C4-2B (cell line): ENCODE data around the gene CCNY.

Experiments
- H3K27ac ChIP-seq: fragments of 450-650 bp; 2 replicates; pipeline ENCODE4 v1.5.1; 2017
- CTCF ChIP-seq: fragments of 450-650 bp; conservative IDR thresholded peaks from 2 replicates; pipeline ENCODE4 v1.5.1; 2017; ENCODE audit warnings: mild to moderate bottlenecking
- ZFX ChIP-seq: fragments of 450-650 bp; IDR thresholded peaks from 2 replicates; pipeline ENCODE4 v1.6.1; 2017

The CCNY gene

GRCh38 chr10:35378541-35379210, 42.4 kb downstream of the CCNY start:
- TF ChIP-seq CTCF (no peak), ZFX (no peak)
- H3K27ac ChIP-seq, result 0 out of 2 replicates have a peak overlapping the region, but pooled peaks have one; percentile 8

- H3K27ac ChIP-seq, result 0 out of 2 replicates have a peak overlapping the region, but pooled peaks have one; percentile 8
- no peak for TF ChIP-seq CTCF
- TF ChIP-seq ZFX, result no peak
These were observed 43.2 kb downstream of the CCNY start for GRCh38 chr10:35379226-35380137.

- no peak overlapping the region for H3K27ac ChIP-seq
- TF ChIP-seq ZFX (no peak), CTCF (no peak)
These were observed 45.8 kb downstream of the CCNY start for GRCh38 chr10:35382096-35382495.

GRCh38 chr10:35384265-35384868, 48.1 kb downstream of the CCNY start:
- TF ChIP-seq ZFX (no peak), CTCF (no peak)
- H3K27ac ChIP-seq, result no peak overlapping the region

- H3K27ac ChIP-seq, result no peak overlapping the region
- TF ChIP-seq CTCF (no peak), ZFX (no peak)
These were observed 50.4 kb downstream of the CCNY start for GRCh38 chr10:35386594-35387174.

GRCh38 chr10:35387768-35388167, 51.5 kb downstream of the CCNY start:
- TF ChIP-seq CTCF (no peak), ZFX (no peak)

More at GRCh38 chr10:35387768-35388167, 51.5 kb downstream of the CCNY start:
- no peak overlapping the region for H3K27ac ChIP-seq
